Measurements from ENCODE around the gene LOXL1. TPM values are rescaled to one million over a fixed set of nuclear protein-coding genes. Genes with fewer than 3 reads are reported as not detected.

Gene LOXL1
- total and polyA plus RNA-seq, 3 donors from 2014 or later: 13.9 to 56.8 (median 14.9) TPM

GRCh38 chr15:73952171-73952912 is 26.1 kb downstream of the LOXL1 start:
- WGBS, 2 donors: 92% methylated on average over 11 to 21 of the region's 21 CpGs
- no peak for DNase-seq
- H3K4me3 ChIP-seq: no peak overlapping the region
- H3K27me3 ChIP-seq: no peaks in the 10 kb centered on the region
- H3K9me3 ChIP-seq: no peaks in the 10 kb centered on the region
- H3K27ac ChIP-seq: peak overlapping the region; percentile 85 to 96
- H3K4me1 ChIP-seq: peaks cover 20% of the 10 kb centered on the region
- no peaks in the 10 kb centered on the region for H3K36me3 ChIP-seq (ENCODE audit: low read depth, missing control alignments)
- no peak for TF ChIP-seq CTCF (IDR thresholded peaks at IDR 0.05)
- TF ChIP-seq POLR2A (IDR thresholded peaks at IDR 0.05): no peak
- intact Hi-C loops (cut with DNase I; ENCODE audit: low total_unique reads): no loop called here

- Histone ChIP-seq H3K9me3 (no peaks in the 10 kb centered on the region), H3K36me3 (ENCODE audit: low read depth, missing control alignments) (no peaks in the 10 kb centered on the region), H3K27ac (peak overlapping the region in 1 of 2 donors; percentile 96), H3K4me3 (no peak overlapping the region), H3K4me1 (peaks cover 20% of the 10 kb centered on the region), H3K27me3 (no peaks in the 10 kb centered on the region)
- 89 to 91% methylated on average over 3 to 10 of the region's 10 CpGs for WGBS, 2 donors
- no peak for TF ChIP-seq POLR2A (IDR thresholded peaks at IDR 0.05)
- TF ChIP-seq CTCF (IDR thresholded peaks at IDR 0.05): no peak
- no peak for DNase-seq
- intact Hi-C loops (cut with DNase I; ENCODE audit: low total_unique reads): no loop called here
Measured at GRCh38 chr15:73952913-73953750, 26.9 kb downstream of the LOXL1 start.

GRCh38 chr15:73954188-73955145 is 28.2 kb downstream of the LOXL1 start:
- no peak for DNase-seq
- no peaks in the 10 kb centered on the region for H3K27me3 ChIP-seq
- TF ChIP-seq CTCF (IDR thresholded peaks at IDR 0.05) (no peak), POLR2A (IDR thresholded peaks at IDR 0.05) (no peak)
- H3K4me3 ChIP-seq: no peak overlapping the region
- H3K27ac ChIP-seq: no peak overlapping the region
- H3K36me3 ChIP-seq (ENCODE audit: low read depth, missing control alignments): no peaks in the 10 kb centered on the region
- WGBS, 2 donors: 93 to 95% methylated on average over 24 to 27 of the region's 27 CpGs
- intact Hi-C loops (cut with DNase I; ENCODE audit: low total_unique reads): no loop called here
- H3K9me3 ChIP-seq: no peaks in the 10 kb centered on the region
- H3K4me1 ChIP-seq: peaks cover 20% of the 10 kb centered on the region

- WGBS, 2 donors: 95 to 98% methylated on average over 4 of the region's 4 CpGs
- DNase-seq: no peak
- no peaks in the 10 kb centered on the region for H3K36me3 ChIP-seq (ENCODE audit: low read depth, missing control alignments)
- H3K4me1 ChIP-seq: peaks cover 20% of the 10 kb centered on the region
- no peaks in the 10 kb centered on the region for H3K9me3 ChIP-seq
- no peak overlapping the region for H3K27ac ChIP-seq
- no peak overlapping the region for H3K4me3 ChIP-seq
- TF ChIP-seq POLR2A (IDR thresholded peaks at IDR 0.05) (no peak), CTCF (IDR thresholded peaks at IDR 0.05) (no peak)
- intact Hi-C loops (cut with DNase I; ENCODE audit: low total_unique reads): no loop called here
- no peaks in the 10 kb centered on the region for H3K27me3 ChIP-seq
Measured at GRCh38 chr15:73955326-73955725, 29.1 kb downstream of the LOXL1 start.

All from testis (tissue), 3 donors.